Glutamatergic neuron (in vitro differentiated cells): ENCODE data around the gene COBL. TPM values are rescaled to one million over a fixed set of nuclear protein-coding genes. Genes with fewer than 3 reads are reported as not detected.

ENCODE experiments used
- DNase-seq: peaks from one replicate; pipeline ENCODE4 v3.0.0; 2022
- H3K27ac Mint-ChIP-seq: one replicate; pipeline ENCODE4 v1.8.0; 2020; ENCODE audit warnings: mild to moderate bottlenecking, mixed read lengths, inconsistent platforms; ENCODE audit not compliant: unreplicated experiment
- H3K27me3 Mint-ChIP-seq: one replicate; pipeline ENCODE4 v1.8.0; 2020; ENCODE audit warnings: mild to moderate bottlenecking, moderate library complexity, mixed read lengths, inconsistent platforms; ENCODE audit not compliant: unreplicated experiment
- H3K36me3 Mint-ChIP-seq: one replicate; pipeline ENCODE4 v1.8.0; 2020; ENCODE audit warnings: mild to moderate bottlenecking, mixed read lengths, inconsistent platforms; ENCODE audit not compliant: unreplicated experiment
- H3K4me1 Mint-ChIP-seq: one replicate; pipeline ENCODE4 v1.8.0; 2020; ENCODE audit warnings: mild to moderate bottlenecking, low read depth, mixed read lengths, inconsistent platforms; ENCODE audit not compliant: unreplicated experiment
- H3K4me3 Mint-ChIP-seq: one replicate; pipeline ENCODE4 v1.8.0; 2020; ENCODE audit warnings: mild to moderate bottlenecking, mixed read lengths, inconsistent platforms; ENCODE audit not compliant: unreplicated experiment
- H3K9me3 Mint-ChIP-seq: one replicate; pipeline ENCODE4 v1.8.0; 2020; ENCODE audit warnings: mild to moderate bottlenecking, moderate library complexity, mixed read lengths, inconsistent platforms; ENCODE audit not compliant: unreplicated experiment
- total RNA-seq: library from RNA; stranded (reverse); fragmentation: NEBNext Ultra II Directional; extraction: Animal tissue kit (Norgen Biotek cat#: 25700); gene quantifications from one replicate; pipeline ENCODE4 v1.2.1, GENCODE V29; 2021; ENCODE audit not compliant: unreplicated experiment
- TF ChIP-seq, protein P1 (sequence below): fragments of 200-600 bp; sonication (generic); IDR thresholded peaks from one replicate; pipeline ENCODE4 v1.5.0; 2021; ENCODE audit not compliant: partially characterized antibody, unreplicated experiment

The COBL gene
- total RNA-seq, 1 donor from 2014 or later = 3.3 TPM

DNA sequence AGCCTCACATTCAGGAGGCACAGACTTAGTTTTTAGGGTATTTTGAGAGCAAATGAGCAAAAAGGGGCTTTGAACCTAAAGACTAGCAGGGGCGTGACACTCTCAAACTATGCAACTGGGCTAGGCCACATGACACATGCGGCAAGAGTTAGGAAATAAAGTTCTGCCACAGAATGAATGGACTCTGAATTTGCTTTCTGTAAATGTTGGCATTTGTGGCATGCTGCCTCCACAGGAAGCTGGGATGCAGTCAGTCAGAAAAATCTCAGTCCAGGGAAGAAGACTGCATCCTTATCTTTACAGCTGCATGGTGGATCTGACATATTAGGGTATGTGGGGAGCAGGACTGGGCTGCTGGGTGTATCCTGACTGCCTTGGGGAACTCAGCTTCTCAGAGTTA, 181.0 kb downstream of the COBL start:
- DNase-seq = no peak
- Mint-ChIP-seq H3K4me3 (no peak overlapping the region), H3K36me3 (peaks cover 9% of the 10 kb centered on the region), H3K27me3 (peaks cover 7% of the 10 kb centered on the region), H3K9me3 (peaks cover 1% of the 10 kb centered on the region), H3K4me1 (peaks cover 4% of the 10 kb centered on the region), H3K27ac (no peak overlapping the region)
- TF ChIP-seq, protein P1, sequence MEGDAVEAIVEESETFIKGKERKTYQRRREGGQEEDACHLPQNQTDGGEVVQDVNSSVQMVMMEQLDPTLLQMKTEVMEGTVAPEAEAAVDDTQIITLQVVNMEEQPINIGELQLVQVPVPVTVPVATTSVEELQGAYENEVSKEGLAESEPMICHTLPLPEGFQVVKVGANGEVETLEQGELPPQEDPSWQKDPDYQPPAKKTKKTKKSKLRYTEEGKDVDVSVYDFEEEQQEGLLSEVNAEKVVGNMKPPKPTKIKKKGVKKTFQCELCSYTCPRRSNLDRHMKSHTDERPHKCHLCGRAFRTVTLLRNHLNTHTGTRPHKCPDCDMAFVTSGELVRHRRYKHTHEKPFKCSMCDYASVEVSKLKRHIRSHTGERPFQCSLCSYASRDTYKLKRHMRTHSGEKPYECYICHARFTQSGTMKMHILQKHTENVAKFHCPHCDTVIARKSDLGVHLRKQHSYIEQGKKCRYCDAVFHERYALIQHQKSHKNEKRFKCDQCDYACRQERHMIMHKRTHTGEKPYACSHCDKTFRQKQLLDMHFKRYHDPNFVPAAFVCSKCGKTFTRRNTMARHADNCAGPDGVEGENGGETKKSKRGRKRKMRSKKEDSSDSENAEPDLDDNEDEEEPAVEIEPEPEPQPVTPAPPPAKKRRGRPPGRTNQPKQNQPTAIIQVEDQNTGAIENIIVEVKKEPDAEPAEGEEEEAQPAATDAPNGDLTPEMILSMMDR = no peak

DNA sequence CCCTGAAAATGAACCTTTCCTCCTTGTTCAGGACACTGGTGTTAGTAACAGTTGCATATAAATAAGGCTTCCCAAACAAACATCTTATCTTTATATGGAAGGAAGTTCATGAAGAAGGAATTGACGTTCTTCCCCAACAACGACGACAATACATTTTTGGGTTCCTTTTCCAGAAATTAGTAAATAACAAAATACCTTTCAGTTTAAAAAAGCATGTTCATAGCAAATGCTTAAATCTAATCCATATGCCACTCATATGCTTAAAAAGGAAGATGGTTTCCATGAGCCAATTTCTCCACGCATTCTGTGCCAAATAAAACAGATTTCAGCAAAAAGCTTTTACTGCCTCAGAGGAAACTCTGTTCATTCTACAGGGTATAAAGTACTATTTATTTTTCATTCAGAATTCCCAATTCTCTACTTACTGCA, 182.6 kb downstream of the COBL start:
- Mint-ChIP-seq H3K4me3 (no peak overlapping the region), H3K9me3 (peaks cover 1% of the 10 kb centered on the region), H3K27ac (no peak overlapping the region), H3K27me3 (peaks cover 7% of the 10 kb centered on the region), H3K4me1 (peaks cover 4% of the 10 kb centered on the region), H3K36me3 (peaks cover 9% of the 10 kb centered on the region)
- TF ChIP-seq, protein P1 = no peak
- no peak for DNase-seq

DNA sequence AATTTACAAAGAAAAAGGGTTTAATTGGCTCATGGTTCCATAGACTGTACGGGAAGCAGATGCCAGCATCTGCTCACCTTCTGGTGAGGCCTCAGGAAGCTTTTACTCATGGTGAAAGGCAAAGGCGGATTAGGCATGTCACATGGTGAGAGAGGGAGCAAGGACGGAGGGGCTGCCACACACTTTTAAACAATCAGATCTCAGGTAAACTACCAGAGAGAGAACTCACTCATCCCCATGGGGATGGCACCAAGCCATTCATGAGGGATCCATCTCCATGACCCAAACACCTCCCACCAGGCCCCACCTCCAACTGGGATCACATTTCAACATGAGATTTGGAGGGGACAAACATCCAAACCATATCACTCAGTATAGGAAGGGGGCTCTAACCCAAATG, 183.9 kb downstream of the COBL start:
- H3K27ac Mint-ChIP-seq = no peak overlapping the region
- peaks cover 9% of the 10 kb centered on the region for H3K36me3 Mint-ChIP-seq
- no peak for DNase-seq
- H3K9me3 Mint-ChIP-seq = peaks cover 1% of the 10 kb centered on the region
- peaks cover 6% of the 10 kb centered on the region for H3K27me3 Mint-ChIP-seq
- no peaks in the 10 kb centered on the region for H3K4me1 Mint-ChIP-seq
- TF ChIP-seq, protein P1 = no peak
- H3K4me3 Mint-ChIP-seq = no peak overlapping the region

DNA sequence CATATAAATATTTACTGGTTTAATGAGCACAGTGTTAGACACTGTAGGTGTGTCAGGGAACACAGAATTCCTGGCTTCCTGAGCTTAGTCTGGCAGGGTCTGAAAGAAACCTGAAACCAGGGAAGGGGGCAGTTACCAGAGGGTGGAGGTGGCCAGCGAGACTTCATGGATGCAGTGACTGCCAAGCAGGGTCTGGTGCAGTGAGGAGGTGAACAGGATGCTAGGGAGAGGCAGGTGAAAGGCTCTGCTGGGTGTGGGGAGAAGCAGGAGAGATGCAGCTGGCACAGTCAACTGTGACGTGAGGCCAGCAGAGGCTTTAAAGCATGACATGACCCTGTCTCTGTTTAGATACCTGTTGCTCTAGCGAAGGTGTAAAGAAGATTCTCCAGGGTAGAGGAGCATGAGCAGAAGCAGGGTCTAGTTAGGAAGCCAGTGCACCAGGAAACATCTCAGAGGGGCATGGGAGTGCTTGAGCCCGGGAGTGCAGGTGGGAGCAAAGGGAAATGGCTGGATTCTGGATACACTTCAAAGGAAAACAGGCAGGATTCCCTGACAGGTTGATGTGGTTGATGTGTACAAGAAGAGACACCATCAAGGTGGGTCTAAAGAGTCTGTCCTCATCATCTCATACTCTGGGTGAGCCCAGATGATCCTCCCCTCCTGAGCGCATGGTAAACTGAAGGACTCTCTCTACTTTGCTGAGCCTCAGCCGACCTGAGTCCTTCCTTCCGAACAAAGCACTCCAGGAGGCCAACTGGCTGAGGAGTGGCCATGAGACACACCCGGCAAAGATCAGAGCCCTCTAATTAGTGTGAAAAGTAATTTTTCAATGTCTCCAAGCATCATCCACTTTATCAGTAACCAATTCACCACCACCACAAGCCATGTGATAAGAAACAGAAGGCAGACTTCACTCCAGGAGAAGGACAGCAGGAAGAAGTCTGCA, 186.8 kb downstream of the COBL start:
- Mint-ChIP-seq H3K4me1 (no peaks in the 10 kb centered on the region), H3K4me3 (no peak overlapping the region), H3K27ac (no peak overlapping the region), H3K27me3 (peaks cover 6% of the 10 kb centered on the region), H3K9me3 (no peaks in the 10 kb centered on the region), H3K36me3 (peaks cover 9% of the 10 kb centered on the region)
- TF ChIP-seq, protein P1 = no peak
- DNase-seq = no peak
